MM.1S (cell line): Measurements from ENCODE around the gene DIO1.

Experiments used
- EZH2 ChIP-seq: fragments of 300-600 bp; sonication (generic); optimal IDR thresholded peaks from 2 replicates; pipeline ENCODE3; 2017; ENCODE audit warnings: low read depth, mild to moderate bottlenecking, antibody characterized with exemption, low read length, mixed read lengths
- EZH2phosphoT487 ChIP-seq: fragments of 300-600 bp; sonication (generic); IDR thresholded peaks from 2 replicates; pipeline ENCODE4 v1.6.1; 2018; ENCODE audit warnings: antibody characterized with exemption, low read length
- TF ChIP-seq, protein P1 (sequence below): fragments of 300-600 bp; sonication (generic); IDR thresholded peaks from 2 replicates; pipeline ENCODE4 v1.5.1; 2016; ENCODE audit warnings: antibody characterized with exemption, low read length, mixed read lengths

DNA sequence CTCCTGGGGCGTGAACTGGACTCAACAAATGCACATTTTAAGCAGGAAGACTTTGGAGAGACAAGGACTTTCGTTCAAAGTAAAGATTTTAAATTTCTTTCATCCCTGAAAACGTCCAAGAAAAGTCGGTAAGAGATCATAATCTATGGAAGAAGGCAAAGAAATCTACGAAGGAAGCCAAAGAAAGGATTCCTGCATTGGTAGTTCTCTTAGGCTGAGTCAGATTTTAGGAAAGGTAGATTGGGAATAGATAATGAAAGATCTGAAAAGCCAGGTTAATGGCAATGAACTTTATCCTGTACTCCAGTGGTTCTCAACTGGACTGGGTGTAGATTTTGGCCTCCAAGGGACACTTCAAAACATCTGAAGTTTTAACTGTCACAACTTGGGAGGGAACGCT is 49.1 kb downstream of the DIO1 start:
- TF ChIP-seq, protein P1, sequence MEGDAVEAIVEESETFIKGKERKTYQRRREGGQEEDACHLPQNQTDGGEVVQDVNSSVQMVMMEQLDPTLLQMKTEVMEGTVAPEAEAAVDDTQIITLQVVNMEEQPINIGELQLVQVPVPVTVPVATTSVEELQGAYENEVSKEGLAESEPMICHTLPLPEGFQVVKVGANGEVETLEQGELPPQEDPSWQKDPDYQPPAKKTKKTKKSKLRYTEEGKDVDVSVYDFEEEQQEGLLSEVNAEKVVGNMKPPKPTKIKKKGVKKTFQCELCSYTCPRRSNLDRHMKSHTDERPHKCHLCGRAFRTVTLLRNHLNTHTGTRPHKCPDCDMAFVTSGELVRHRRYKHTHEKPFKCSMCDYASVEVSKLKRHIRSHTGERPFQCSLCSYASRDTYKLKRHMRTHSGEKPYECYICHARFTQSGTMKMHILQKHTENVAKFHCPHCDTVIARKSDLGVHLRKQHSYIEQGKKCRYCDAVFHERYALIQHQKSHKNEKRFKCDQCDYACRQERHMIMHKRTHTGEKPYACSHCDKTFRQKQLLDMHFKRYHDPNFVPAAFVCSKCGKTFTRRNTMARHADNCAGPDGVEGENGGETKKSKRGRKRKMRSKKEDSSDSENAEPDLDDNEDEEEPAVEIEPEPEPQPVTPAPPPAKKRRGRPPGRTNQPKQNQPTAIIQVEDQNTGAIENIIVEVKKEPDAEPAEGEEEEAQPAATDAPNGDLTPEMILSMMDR, result no peak
- no peak for TF ChIP-seq EZH2
- TF ChIP-seq EZH2phosphoT487, result no peak
